ENCODE results near the gene CHRDL2. TPM values are rescaled to one million over a fixed set of nuclear protein-coding genes. Genes with fewer than 3 reads are reported as not detected.

Gene CHRDL2
- total RNA-seq, 1 experiment from 2014 or later: not detected

GRCh38 chr11:74686792-74687191 lies 44.4 kb downstream of the CHRDL2 start:
- CTCF ChIA-PET: interaction anchor here (1.6 kb wide), 1 partner anchor 16 kb away, joined by 6 read pairs; no protein-coding TSS in a partner anchor
- no peaks in the 10 kb centered on the region for H3K4me1 Mint-ChIP-seq (ENCODE audit: low read depth, unreplicated experiment)
- TF ChIP-seq, protein P1, sequence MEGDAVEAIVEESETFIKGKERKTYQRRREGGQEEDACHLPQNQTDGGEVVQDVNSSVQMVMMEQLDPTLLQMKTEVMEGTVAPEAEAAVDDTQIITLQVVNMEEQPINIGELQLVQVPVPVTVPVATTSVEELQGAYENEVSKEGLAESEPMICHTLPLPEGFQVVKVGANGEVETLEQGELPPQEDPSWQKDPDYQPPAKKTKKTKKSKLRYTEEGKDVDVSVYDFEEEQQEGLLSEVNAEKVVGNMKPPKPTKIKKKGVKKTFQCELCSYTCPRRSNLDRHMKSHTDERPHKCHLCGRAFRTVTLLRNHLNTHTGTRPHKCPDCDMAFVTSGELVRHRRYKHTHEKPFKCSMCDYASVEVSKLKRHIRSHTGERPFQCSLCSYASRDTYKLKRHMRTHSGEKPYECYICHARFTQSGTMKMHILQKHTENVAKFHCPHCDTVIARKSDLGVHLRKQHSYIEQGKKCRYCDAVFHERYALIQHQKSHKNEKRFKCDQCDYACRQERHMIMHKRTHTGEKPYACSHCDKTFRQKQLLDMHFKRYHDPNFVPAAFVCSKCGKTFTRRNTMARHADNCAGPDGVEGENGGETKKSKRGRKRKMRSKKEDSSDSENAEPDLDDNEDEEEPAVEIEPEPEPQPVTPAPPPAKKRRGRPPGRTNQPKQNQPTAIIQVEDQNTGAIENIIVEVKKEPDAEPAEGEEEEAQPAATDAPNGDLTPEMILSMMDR (IDR thresholded peaks at IDR 0.05; ENCODE audit: unreplicated experiment): no peak
- no peak for DNase-seq
- H3K36me3 Mint-ChIP-seq (ENCODE audit: insufficient read depth, unreplicated experiment): no peaks in the 10 kb centered on the region
- H3K27me3 Mint-ChIP-seq (ENCODE audit: unreplicated experiment): peaks cover 40% of the 10 kb centered on the region
- intact Hi-C loops (cut with micrococcal nuclease; ENCODE audit: unreplicated experiment): no loop called here
- no peak overlapping the region for H3K27ac Mint-ChIP-seq (ENCODE audit: unreplicated experiment)
- no peak overlapping the region for H3K4me3 Mint-ChIP-seq (ENCODE audit: low read depth, unreplicated experiment)
- H3K9me3 Mint-ChIP-seq (ENCODE audit: low read depth, unreplicated experiment): no peaks in the 10 kb centered on the region
- no TSS peak for BruUV-seq (replicated peaks)

- no peak for DNase-seq
- intact Hi-C loops (cut with micrococcal nuclease; ENCODE audit: unreplicated experiment): no loop called here
- BruUV-seq (replicated peaks): no TSS peak
- H3K36me3 Mint-ChIP-seq (ENCODE audit: insufficient read depth, unreplicated experiment): no peaks in the 10 kb centered on the region
- CTCF ChIA-PET: interaction anchor here (1.6 kb wide), 1 partner anchor 16 kb away, joined by 6 read pairs; no protein-coding TSS in a partner anchor
- H3K4me1 Mint-ChIP-seq (ENCODE audit: low read depth, unreplicated experiment): no peaks in the 10 kb centered on the region
- peaks cover 42% of the 10 kb centered on the region for H3K27me3 Mint-ChIP-seq (ENCODE audit: unreplicated experiment)
- TF ChIP-seq, protein P1 (IDR thresholded peaks at IDR 0.05; ENCODE audit: unreplicated experiment): no peak
- no peak overlapping the region for H3K27ac Mint-ChIP-seq (ENCODE audit: unreplicated experiment)
- H3K9me3 Mint-ChIP-seq (ENCODE audit: low read depth, unreplicated experiment): no peaks in the 10 kb centered on the region
- no peak overlapping the region for H3K4me3 Mint-ChIP-seq (ENCODE audit: low read depth, unreplicated experiment)
These were observed 45.3 kb downstream of the CHRDL2 start for GRCh38 chr11:74685905-74686304.

DNA sequence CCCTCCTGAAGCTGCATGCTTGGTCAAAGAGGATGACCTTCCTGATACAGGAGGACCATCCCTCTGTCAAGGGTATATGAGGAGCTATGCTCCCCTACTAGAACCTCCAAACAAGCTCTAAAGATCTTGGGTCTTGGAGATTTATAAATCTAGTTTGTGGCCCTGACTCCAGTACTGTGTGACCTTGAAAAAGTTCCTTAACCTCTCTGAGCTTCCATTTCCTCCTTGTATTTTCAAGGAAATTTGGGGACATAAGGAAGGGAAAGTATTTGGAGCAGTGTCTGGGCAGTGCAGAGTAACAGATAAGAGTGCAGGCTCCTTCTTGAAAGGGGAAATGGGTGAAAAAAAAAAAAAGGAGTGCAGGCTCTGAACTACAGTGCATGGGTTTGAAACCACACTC lies 45.9 kb downstream of the CHRDL2 start:
- Mint-ChIP-seq H3K9me3 (ENCODE audit: low read depth, unreplicated experiment) (no peaks in the 10 kb centered on the region), H3K4me3 (ENCODE audit: low read depth, unreplicated experiment) (no peak overlapping the region), H3K4me1 (ENCODE audit: low read depth, unreplicated experiment) (no peaks in the 10 kb centered on the region), H3K36me3 (ENCODE audit: insufficient read depth, unreplicated experiment) (no peaks in the 10 kb centered on the region), H3K27me3 (ENCODE audit: unreplicated experiment) (peaks cover 42% of the 10 kb centered on the region), H3K27ac (ENCODE audit: unreplicated experiment) (no peak overlapping the region)
- DNase-seq: no peak
- CTCF ChIA-PET: no interaction called here
- intact Hi-C loops (cut with micrococcal nuclease; ENCODE audit: unreplicated experiment): no loop called here
- TF ChIP-seq, protein P1 (IDR thresholded peaks at IDR 0.05; ENCODE audit: unreplicated experiment): no peak
- no TSS peak for BruUV-seq (replicated peaks)

GRCh38 chr11:74684661-74685060 lies 46.6 kb downstream of the CHRDL2 start:
- Mint-ChIP-seq H3K4me1 (ENCODE audit: low read depth, unreplicated experiment) (no peaks in the 10 kb centered on the region), H3K4me3 (ENCODE audit: low read depth, unreplicated experiment) (no peak overlapping the region), H3K9me3 (ENCODE audit: low read depth, unreplicated experiment) (no peaks in the 10 kb centered on the region), H3K27ac (ENCODE audit: unreplicated experiment) (no peak overlapping the region), H3K36me3 (ENCODE audit: insufficient read depth, unreplicated experiment) (no peaks in the 10 kb centered on the region), H3K27me3 (ENCODE audit: unreplicated experiment) (peaks cover 42% of the 10 kb centered on the region)
- BruUV-seq (replicated peaks): no TSS peak
- TF ChIP-seq, protein P1 (IDR thresholded peaks at IDR 0.05; ENCODE audit: unreplicated experiment): no peak
- intact Hi-C loops (cut with micrococcal nuclease; ENCODE audit: unreplicated experiment): no loop called here
- CTCF ChIA-PET: no interaction called here
- no peak for DNase-seq
